GM12878 (cell line): ENCODE measurements around the gene CYP46A1. TPM values are rescaled to one million over a fixed set of nuclear protein-coding genes. Genes with fewer than 3 reads are reported as not detected.

Experiments
- ATAC-seq: fragments of 200-7000 bp; cut with Tn5 transposase; 3 replicates; pipeline ENCODE4 v1.9.1; 2020; ENCODE audit warnings: mild to moderate bottlenecking, moderate library complexity
- BruUV-seq: library from RNA; stranded (reverse); fragments of 400-500 nt; replicated peaks from 2 replicates; lab custom pipeline; 2021; lab: Mats Ljungman, UMichigan
- CTCF ChIA-PET: fragments of 300-600 bp; sonication (Branson Sonifier 250); formaldehyde crosslinking; extraction: SDS; loops from one replicate; lab custom pipeline; 2021; ENCODE audit warnings: inconsistent platforms; lab: Yijun Ruan, JAX
- POLR2A ChIA-PET: fragments of 350-600 bp; formaldehyde crosslinking; extraction: SDS; loops from one replicate; lab custom pipeline; 2021; ENCODE audit warnings: inconsistent platforms; lab: Charles Lee
- RAD21 ChIA-PET: fragments of 300-600 bp; sonication (Branson Sonifier 250); formaldehyde crosslinking; loops from one replicate; lab custom pipeline; 2023; ENCODE audit warnings: antibody characterized with exemption; ENCODE audit not compliant: unreplicated experiment; lab: Charles Lee
- SMC1A ChIA-PET: fragments of 300-600 bp; sonication (Branson Sonifier 250); formaldehyde crosslinking; loops from one replicate; lab custom pipeline; 2023; ENCODE audit not compliant: unreplicated experiment, uncharacterized antibody; lab: Charles Lee
- DNase-seq: peaks from one replicate; pipeline ENCODE4 v3.0.0-alpha.2; 2011; ENCODE audit warnings: low read depth, low spot score
- FAIRE-seq: peaks from 3 replicates; lab custom pipeline; 2011; peaks lifted over from hg19 to GRCh38; lab: Jason Lieb, UNC
- H2AFZ ChIP-seq: 2 replicates; pipeline ENCODE4 v1.6.0; 2011; ENCODE audit warnings: low read depth, low read length, control low read depth; ENCODE audit not compliant: control insufficient read depth
- H3K27ac ChIP-seq: 2 replicates; pipeline ENCODE4 v1.5.1; 2011; ENCODE audit warnings: control low read depth; ENCODE audit not compliant: control insufficient read depth, insufficient read depth
- H3K27me3 ChIP-seq, 2 experiments: replicated peaks in 1 of 2; 2 replicates each; pipeline versions ENCODE4 v1.6.0 to v1.6.1; 2011; ENCODE audit warnings: low read length in 1 of 2; ENCODE audit not compliant: control insufficient read depth in 2 of 2, insufficient read depth in 2 of 2
- H3K36me3 ChIP-seq, 2 experiments: 2 replicates each; pipeline ENCODE4 v1.5.1; 2011; ENCODE audit warnings: low read length in 1 of 2; ENCODE audit not compliant: control insufficient read depth in 2 of 2, insufficient read depth in 2 of 2
- H3K4me1 ChIP-seq: 2 replicates; pipeline ENCODE4 v1.6.1; 2011; ENCODE audit warnings: mild to moderate bottlenecking, low read length, moderate library complexity, mixed read lengths; ENCODE audit not compliant: control insufficient read depth, insufficient read depth
- H3K4me2 ChIP-seq: 2 replicates; pipeline ENCODE4 v1.6.0; 2011; ENCODE audit warnings: control low read depth; ENCODE audit not compliant: control insufficient read depth, insufficient read depth
- H3K4me3 ChIP-seq: fragments of 200-600 bp; sonication (generic); 2 replicates; pipeline ENCODE4 v1.5.1; 2016
- H3K79me2 ChIP-seq: 2 replicates; pipeline ENCODE4 v1.6.0; 2011; ENCODE audit warnings: low read length; ENCODE audit not compliant: control insufficient read depth, insufficient read depth
- H3K9ac ChIP-seq: 2 replicates; pipeline ENCODE4 v1.8.0; 2011; ENCODE audit warnings: low read length, control low read depth, mixed read lengths; ENCODE audit not compliant: control insufficient read depth, insufficient read depth
- H3K9me3 ChIP-seq: replicated peaks from 3 replicates; pipeline ENCODE4 v1.5.1; 2011; ENCODE audit warnings: mild to moderate bottlenecking, low read length; ENCODE audit not compliant: control insufficient read depth, insufficient read depth
- H4K20me1 ChIP-seq: 2 replicates; pipeline ENCODE4 v1.6.0; 2011; ENCODE audit not compliant: control insufficient read depth, insufficient read depth
- CBX5 ChIP-seq: sonication (generic); IDR thresholded peaks from 2 replicates; pipeline ENCODE4 v1.6.1; 2016; ENCODE audit warnings: low read depth, moderate library complexity, mild to moderate bottlenecking, inconsistent platforms
- CEBPB ChIP-seq, 2 experiments: fragments of 150-350 bp in 1 of 2; IDR thresholded peaks; 2 replicates each; pipeline ENCODE4 v1.6.1; 2012 to 2014; ENCODE audit warnings: low read depth in 2 of 2, low read length in 2 of 2, borderline replicate concordance in 1 of 2, inconsistent platforms in 1 of 2
- EP300 ChIP-seq, 2 experiments: fragments of 150-350 bp in 1 of 2; IDR thresholded peaks; 2 replicates each; pipeline ENCODE4 v1.6.1; 2011 to 2012; ENCODE audit warnings: low read depth in 2 of 2, low read length in 2 of 2, borderline replicate concordance in 1 of 2, improper control_type of control experiment in 1 of 2, inconsistent platforms in 1 of 2; ENCODE audit not compliant: control insufficient read depth in 1 of 2
- ESRRA ChIP-seq: IDR thresholded peaks from 2 replicates; pipeline ENCODE4 v1.6.1; 2012; ENCODE audit warnings: mild to moderate bottlenecking, low read length, improper control_type of control experiment
- FOXM1 ChIP-seq: IDR thresholded peaks from 2 replicates; pipeline ENCODE4 v1.6.1; 2012; ENCODE audit warnings: low read depth, mild to moderate bottlenecking, inconsistent platforms, low read length, moderate library complexity
- MYC ChIP-seq: IDR thresholded peaks from 2 replicates; pipeline ENCODE4 v1.6.1; 2011; ENCODE audit warnings: mild to moderate bottlenecking, low read length, moderate library complexity, inconsistent platforms; ENCODE audit not compliant: insufficient read depth, insufficient replicate concordance, insufficient read length, severe bottlenecking
- PBX3 ChIP-seq: IDR thresholded peaks from 2 replicates; pipeline ENCODE4 v1.6.1; 2011; ENCODE audit warnings: mild to moderate bottlenecking, low read depth, low read length, moderate library complexity; ENCODE audit not compliant: insufficient replicate concordance
- STAT1 ChIP-seq: fragments of 450-650 bp; conservative IDR thresholded peaks from 2 replicates; pipeline ENCODE4 v1.6.1; 2014; ENCODE audit warnings: antibody characterized with exemption, mild to moderate bottlenecking
- SUPT20H ChIP-seq: IDR thresholded peaks from 2 replicates; pipeline ENCODE4 v1.6.1; 2011; ENCODE audit warnings: low read depth, mild to moderate bottlenecking, low read length, moderate library complexity, borderline replicate concordance; ENCODE audit not compliant: control insufficient read depth
- TCF7 ChIP-seq: IDR thresholded peaks from 2 replicates; pipeline ENCODE4 v1.6.1; 2014; ENCODE audit warnings: antibody characterized with exemption, borderline replicate concordance
- WGBS: methylation state at CpG from one replicate; pipeline ENCODE4 v1.1.6; 2016; ENCODE audit warnings: low lambda C conversion rate; ENCODE audit not compliant: insufficient replicate concordance, insufficient coverage; ENCODE audit errors: missing lambda C conversion rate; 5-methylcytosine and 5-hydroxymethylcytosine counted together
- in situ Hi-C: fragments of 300-500 bp; cut with MboI; formaldehyde crosslinking; loops from 9 replicates; pipeline ENCODE4 v1.14.3; 2018; ENCODE audit warnings: mixed read lengths
- intact Hi-C: fragments of 100-400 bp; cut with micrococcal nuclease; formaldehyde crosslinking; loops from one replicate; pipeline ENCODE4 v1.14.2; 2022; ENCODE audit not compliant: unreplicated experiment
- polyA plus RNA-seq, 11 experiments: library from polyadenylated mRNA; depleted of rRNA in 4 of 11; unstranded in 6 of 11; stranded (reverse) in 5 of 11; fragments of >200 nt; fragmentation: Nextera tagmentation in 4 of 11; fragmentation: Illumina TruSeq in 1 of 11; extraction: Ambion mirVana in 4 of 11; extraction: Trizol in 1 of 11; gene quantifications; 1 replicate in 1 of 11; 2 replicates in 10 of 11; pipeline versions ENCODE4 v1.2.1 to v1.2.3, GENCODE V29; 2011 to 2016; ENCODE audit warnings: inconsistent platforms in 2 of 11, missing spikeins in 2 of 11, low read depth in 1 of 11
- total RNA-seq, 4 experiments: library from RNA; depleted of rRNA in 3 of 4; stranded (reverse); fragments of >200 nt in 3 of 4; fragmentation: Illumina TruSeq in 1 of 4; extraction: Trizol in 1 of 4; gene quantifications; 2 replicates each; pipeline versions ENCODE4 v1.2.1 to v1.2.3, GENCODE V29; 2013 to 2021
- TF ChIP-seq, protein P1 (sequence below): fragments of 450-650 bp; formaldehyde crosslinking; IDR thresholded peaks from 2 replicates; pipeline ENCODE4 v1.5.0; 2022; ENCODE audit warnings: mild to moderate bottlenecking, missing genetic modification characterization
- TF ChIP-seq, protein P2 (sequence below): fragments of 150-350 bp; IDR thresholded peaks from 2 replicates; pipeline ENCODE4 v1.6.1; 2014; ENCODE audit warnings: mild to moderate bottlenecking, low read depth, low read length

CYP46A1 gene
- total and polyA plus RNA-seq, 10 of the 15 experiments (the other 5 are each of a cell fraction or from before 2014, with no cell fraction given), result 0.04 to 0.11 TPM; not detected in 8

GRCh38 chr14:99757331-99758070 is 73.4 kb downstream of the CYP46A1 start (continued):
- TF ChIP-seq SUPT20H (no peak), CBX5 (no peak), MYC (no peak), ESRRA (no peak)

DNA sequence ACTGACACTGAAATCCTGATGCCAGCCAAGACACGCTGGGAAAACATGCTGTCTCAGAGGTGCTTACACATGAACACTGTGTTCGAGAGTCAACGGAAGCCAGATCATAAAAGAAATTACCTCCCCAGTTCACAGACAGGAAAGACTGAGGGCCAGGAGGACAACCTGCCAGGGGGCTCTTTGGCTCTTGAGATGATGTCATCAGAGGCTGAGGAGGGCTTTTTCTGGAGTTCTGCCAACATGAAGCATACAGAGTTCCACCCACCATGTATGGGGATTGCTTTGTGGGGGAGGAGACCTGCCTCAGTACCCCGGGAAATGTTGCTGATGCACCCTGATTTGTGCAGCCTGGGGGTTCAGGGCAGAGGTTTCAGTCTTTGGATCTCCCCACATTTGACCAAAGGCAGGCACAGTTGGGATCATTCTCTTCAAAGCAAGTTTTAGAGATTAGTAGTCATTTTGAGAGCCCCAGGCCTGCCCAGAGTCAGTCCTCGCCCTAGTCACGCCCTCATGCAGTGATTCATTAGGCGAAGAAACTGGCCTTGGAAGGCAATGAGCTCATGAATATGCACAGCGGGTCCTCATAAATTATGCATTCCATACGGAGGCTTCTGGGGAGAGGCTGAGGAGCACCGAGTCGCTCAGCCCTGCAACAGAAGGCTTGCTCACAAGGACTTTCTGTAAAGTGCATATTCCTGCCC is 74.2 kb downstream of the CYP46A1 start:
- POLR2A ChIA-PET, result no interaction called here
- no peak overlapping the region for H3K4me2 ChIP-seq
- FAIRE-seq (no peak), ATAC-seq (peak; percentile 31), DNase-seq (no peak)
- H3K9me3 ChIP-seq, result no peaks in the 10 kb centered on the region
- peaks cover 6% of the 10 kb centered on the region for H3K4me1 ChIP-seq
- no peak overlapping the region for H3K4me3 ChIP-seq
- H3K79me2 ChIP-seq, result no peaks in the 10 kb centered on the region
- no peak overlapping the region for H3K27ac ChIP-seq
- BruUV-seq, result no TSS peak
- CTCF ChIA-PET, result no interaction called here
- H3K9ac ChIP-seq, result no peak overlapping the region
- SMC1A ChIA-PET, result no interaction called here
- H4K20me1 ChIP-seq, result no peaks in the 10 kb centered on the region
- in situ Hi-C loops, result no loop called here
- 24% methylated on average over 11 of the region's 11 CpGs for WGBS
- H3K36me3 ChIP-seq, result no peaks in the 10 kb centered on the region
- intact Hi-C loops, result no loop called here
- RAD21 ChIA-PET, result no interaction called here
- H3K27me3 ChIP-seq, result peaks cover 0 to 4% of the 10 kb centered on the region in 2 experiments; a peak in 2 of 4 replicates
- no peak overlapping the region for H2AFZ ChIP-seq
- TF ChIP-seq, protein P1, sequence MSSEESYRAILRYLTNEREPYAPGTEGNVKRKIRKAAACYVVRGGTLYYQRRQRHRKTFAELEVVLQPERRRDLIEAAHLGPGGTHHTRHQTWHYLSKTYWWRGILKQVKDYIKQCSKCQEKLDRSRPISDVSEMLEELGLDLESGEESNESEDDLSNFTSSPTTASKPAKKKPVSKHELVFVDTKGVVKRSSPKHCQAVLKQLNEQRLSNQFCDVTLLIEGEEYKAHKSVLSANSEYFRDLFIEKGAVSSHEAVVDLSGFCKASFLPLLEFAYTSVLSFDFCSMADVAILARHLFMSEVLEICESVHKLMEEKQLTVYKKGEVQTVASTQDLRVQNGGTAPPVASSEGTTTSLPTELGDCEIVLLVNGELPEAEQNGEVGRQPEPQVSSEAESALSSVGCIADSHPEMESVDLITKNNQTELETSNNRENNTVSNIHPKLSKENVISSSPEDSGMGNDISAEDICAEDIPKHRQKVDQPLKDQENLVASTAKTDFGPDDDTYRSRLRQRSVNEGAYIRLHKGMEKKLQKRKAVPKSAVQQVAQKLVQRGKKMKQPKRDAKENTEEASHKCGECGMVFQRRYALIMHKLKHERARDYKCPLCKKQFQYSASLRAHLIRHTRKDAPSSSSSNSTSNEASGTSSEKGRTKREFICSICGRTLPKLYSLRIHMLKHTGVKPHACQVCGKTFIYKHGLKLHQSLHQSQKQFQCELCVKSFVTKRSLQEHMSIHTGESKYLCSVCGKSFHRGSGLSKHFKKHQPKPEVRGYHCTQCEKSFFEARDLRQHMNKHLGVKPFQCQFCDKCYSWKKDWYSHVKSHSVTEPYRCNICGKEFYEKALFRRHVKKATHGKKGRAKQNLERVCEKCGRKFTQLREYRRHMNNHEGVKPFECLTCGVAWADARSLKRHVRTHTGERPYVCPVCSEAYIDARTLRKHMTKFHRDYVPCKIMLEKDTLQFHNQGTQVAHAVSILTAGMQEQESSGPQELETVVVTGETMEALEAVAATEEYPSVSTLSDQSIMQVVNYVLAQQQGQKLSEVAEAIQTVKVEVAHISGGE (CRISPR knock-in tag), result no peak
- TF ChIP-seq FOXM1 (no peak), PBX3 (no peak), STAT1 (no peak), TCF7 (no peak), EP300 (IDR thresholded peaks at IDR 0.05; ENCODE audit: borderline replicate concordance in 1 of 2, control insufficient read depth in 1 of 2, low read depth in 2 of 2, low read length in 2 of 2) (no peak), CEBPB (IDR thresholded peaks at IDR 0.05; ENCODE audit: borderline replicate concordance in 1 of 2, low read depth in 2 of 2, low read length in 2 of 2) (no peak)
- TF ChIP-seq, protein P2, sequence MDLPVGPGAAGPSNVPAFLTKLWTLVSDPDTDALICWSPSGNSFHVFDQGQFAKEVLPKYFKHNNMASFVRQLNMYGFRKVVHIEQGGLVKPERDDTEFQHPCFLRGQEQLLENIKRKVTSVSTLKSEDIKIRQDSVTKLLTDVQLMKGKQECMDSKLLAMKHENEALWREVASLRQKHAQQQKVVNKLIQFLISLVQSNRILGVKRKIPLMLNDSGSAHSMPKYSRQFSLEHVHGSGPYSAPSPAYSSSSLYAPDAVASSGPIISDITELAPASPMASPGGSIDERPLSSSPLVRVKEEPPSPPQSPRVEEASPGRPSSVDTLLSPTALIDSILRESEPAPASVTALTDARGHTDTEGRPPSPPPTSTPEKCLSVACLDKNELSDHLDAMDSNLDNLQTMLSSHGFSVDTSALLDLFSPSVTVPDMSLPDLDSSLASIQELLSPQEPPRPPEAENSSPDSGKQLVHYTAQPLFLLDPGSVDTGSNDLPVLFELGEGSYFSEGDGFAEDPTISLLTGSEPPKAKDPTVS, result no peak
